Myocyte (in vitro differentiated cells): ENCODE results near the gene GPC3. TPM values are rescaled to one million over a fixed set of nuclear protein-coding genes. Genes with fewer than 3 reads are reported as not detected.
A peak's percentile ranks its signal among the peaks of the same experiment; 100 is the strongest.
"Not testable (repeated sequence)": the region's sequence is repeated elsewhere in the genome, so short reads cannot be mapped to it uniquely, and the experiment has no call there.

Experiments used
- DNase-seq: peaks from one replicate; pipeline ENCODE4 v3.0.0-alpha.2; 2012; ENCODE audit warnings: low read depth
- total RNA-seq: library from RNA; depleted of rRNA; stranded (reverse); fragments of >200 nt; gene quantifications from 2 replicates; pipeline ENCODE4 v1.2.3, GENCODE V29; 2014

Gene GPC3
- total RNA-seq, 1 donor from 2014 or later = not detected

GRCh38 chrX:133533249-133533648 is 452.1 kb downstream of the GPC3 start:
- no peak for DNase-seq

GRCh38 chrX:133530960-133531359 is 454.4 kb downstream of the GPC3 start:
- DNase-seq = no peak

- DNase-seq = no peak
These were observed 455.8 kb downstream of the GPC3 start for GRCh38 chrX:133529578-133529977.

GRCh38 chrX:133527825-133528224 is 457.6 kb downstream of the GPC3 start:
- DNase-seq = no peak

- DNase-seq = no peak
These were observed 458.0 kb downstream of the GPC3 start for GRCh38 chrX:133527415-133527814.

- DNase-seq = not testable (repeated sequence)
These were observed 458.6 kb downstream of the GPC3 start for GRCh38 chrX:133526773-133527172.

- DNase-seq = no peak
These were observed 461.9 kb downstream of the GPC3 start for GRCh38 chrX:133523526-133523925.

GRCh38 chrX:133523081-133523487 is 462.3 kb downstream of the GPC3 start:
- DNase-seq = no peak

- no peak for DNase-seq
These were observed 468.7 kb downstream of the GPC3 start for GRCh38 chrX:133516686-133517085.

GRCh38 chrX:133514486-133514885 is 470.9 kb downstream of the GPC3 start:
- no peak for DNase-seq

- DNase-seq = no peak
These were observed 472.3 kb downstream of the GPC3 start for GRCh38 chrX:133513123-133513522.

- no peak for DNase-seq
These were observed 474.4 kb downstream of the GPC3 start for GRCh38 chrX:133511041-133511440.

- no peak for DNase-seq
These were observed 488.0 kb downstream of the GPC3 start for GRCh38 chrX:133497356-133497755.

- no peak for DNase-seq
These were observed 489.7 kb downstream of the GPC3 start for GRCh38 chrX:133495464-133496391.

- peak; percentile 28 for DNase-seq
These were observed 492.0 kb downstream of the GPC3 start for GRCh38 chrX:133493366-133493765.

- DNase-seq = no peak
These were observed 494.4 kb downstream of the GPC3 start for GRCh38 chrX:133490955-133491354.
